Right atrium auricular region (tissue), 2 donors: Measurements from ENCODE around the gene FSCN2. TPM values are rescaled to one million over a fixed set of nuclear protein-coding genes. Genes with fewer than 3 reads are reported as not detected.

Experiments used
- DNase-seq: peaks from one replicate; pipeline ENCODE4 v3.0.0-alpha.2; 2019; ENCODE audit warnings: low spot score
- H3K27ac ChIP-seq, 2 donors: fragments of 200-600 bp; sonication (generic); 1 replicate in 1 of 2; 2 replicates in 1 of 2; pipeline ENCODE4 v1.5.1; 2016 to 2019
- H3K27me3 ChIP-seq, 2 donors: fragments of 200-600 bp; sonication (generic); one replicate each; pipeline versions ENCODE4 v1.5.1 to v1.6.0; 2017 to 2019
- H3K36me3 ChIP-seq: fragments of 200-600 bp; sonication (generic); one replicate; pipeline ENCODE4 v1.5.1; 2016
- H3K4me1 ChIP-seq, 2 donors: fragments of 200-600 bp; sonication (generic); one replicate each; pipeline versions ENCODE4 v1.5.1 to v1.6.0; 2017 to 2019
- H3K4me3 ChIP-seq, 2 donors: fragments of 200-600 bp; sonication (generic); 1 replicate in 1 of 2; 2 replicates in 1 of 2; pipeline ENCODE4 v1.5.1; 2017 to 2019; ENCODE audit warnings: mild to moderate bottlenecking in 1 of 2, moderate library complexity in 1 of 2
- H3K9me3 ChIP-seq, 2 donors: fragments of 200-600 bp; sonication (generic); one replicate each; pipeline ENCODE4 v1.5.1; 2019
- total RNA-seq, 2 donors: library from RNA; depleted of rRNA; stranded (reverse); fragments of >200 nt; gene quantifications; one replicate each; pipeline ENCODE4 v1.1.0, GENCODE V29; 2016
- TF ChIP-seq, protein P1 (sequence below), 2 donors: fragments of 200-600 bp; sonication (generic); IDR thresholded peaks; one replicate each; pipeline ENCODE4 v1.5.1; 2019; ENCODE audit warnings: antibody characterized with exemption in 2 of 2

The FSCN2 gene
- total RNA-seq, 2 donors from 2014 or later, result 0.63 to 0.74 TPM

DNA sequence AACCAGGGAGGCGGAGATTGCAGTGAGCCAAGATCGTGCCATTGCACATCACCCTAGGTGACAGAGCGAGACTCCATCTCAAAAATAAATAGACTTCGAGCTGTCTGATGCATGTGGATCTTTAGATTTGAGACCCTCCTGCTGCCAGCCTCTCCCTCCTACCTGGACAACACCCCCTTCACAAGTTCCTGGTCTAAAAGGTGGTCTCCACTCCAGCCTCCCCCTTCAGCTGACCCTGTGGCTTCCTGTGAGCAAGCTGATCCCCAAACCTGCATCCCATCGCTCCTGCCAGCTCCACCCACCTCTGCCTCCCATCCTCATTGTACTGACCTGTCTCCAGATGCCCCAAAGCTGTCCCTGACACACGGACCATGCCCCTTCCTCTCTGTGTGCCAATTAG, 51.1 kb downstream of the FSCN2 start:
- Histone ChIP-seq H3K4me1 (peaks cover 0 to 50% of the 10 kb centered on the region in 2 donors), H3K4me3 (no peak overlapping the region), H3K36me3 (peaks cover 19% of the 10 kb centered on the region), H3K27me3 (no peaks in the 10 kb centered on the region), H3K27ac (no peak overlapping the region), H3K9me3 (no peaks in the 10 kb centered on the region)
- DNase-seq, result no peak
- TF ChIP-seq, protein P1, sequence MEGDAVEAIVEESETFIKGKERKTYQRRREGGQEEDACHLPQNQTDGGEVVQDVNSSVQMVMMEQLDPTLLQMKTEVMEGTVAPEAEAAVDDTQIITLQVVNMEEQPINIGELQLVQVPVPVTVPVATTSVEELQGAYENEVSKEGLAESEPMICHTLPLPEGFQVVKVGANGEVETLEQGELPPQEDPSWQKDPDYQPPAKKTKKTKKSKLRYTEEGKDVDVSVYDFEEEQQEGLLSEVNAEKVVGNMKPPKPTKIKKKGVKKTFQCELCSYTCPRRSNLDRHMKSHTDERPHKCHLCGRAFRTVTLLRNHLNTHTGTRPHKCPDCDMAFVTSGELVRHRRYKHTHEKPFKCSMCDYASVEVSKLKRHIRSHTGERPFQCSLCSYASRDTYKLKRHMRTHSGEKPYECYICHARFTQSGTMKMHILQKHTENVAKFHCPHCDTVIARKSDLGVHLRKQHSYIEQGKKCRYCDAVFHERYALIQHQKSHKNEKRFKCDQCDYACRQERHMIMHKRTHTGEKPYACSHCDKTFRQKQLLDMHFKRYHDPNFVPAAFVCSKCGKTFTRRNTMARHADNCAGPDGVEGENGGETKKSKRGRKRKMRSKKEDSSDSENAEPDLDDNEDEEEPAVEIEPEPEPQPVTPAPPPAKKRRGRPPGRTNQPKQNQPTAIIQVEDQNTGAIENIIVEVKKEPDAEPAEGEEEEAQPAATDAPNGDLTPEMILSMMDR (IDR thresholded peaks at IDR 0.05), result no peak

DNA sequence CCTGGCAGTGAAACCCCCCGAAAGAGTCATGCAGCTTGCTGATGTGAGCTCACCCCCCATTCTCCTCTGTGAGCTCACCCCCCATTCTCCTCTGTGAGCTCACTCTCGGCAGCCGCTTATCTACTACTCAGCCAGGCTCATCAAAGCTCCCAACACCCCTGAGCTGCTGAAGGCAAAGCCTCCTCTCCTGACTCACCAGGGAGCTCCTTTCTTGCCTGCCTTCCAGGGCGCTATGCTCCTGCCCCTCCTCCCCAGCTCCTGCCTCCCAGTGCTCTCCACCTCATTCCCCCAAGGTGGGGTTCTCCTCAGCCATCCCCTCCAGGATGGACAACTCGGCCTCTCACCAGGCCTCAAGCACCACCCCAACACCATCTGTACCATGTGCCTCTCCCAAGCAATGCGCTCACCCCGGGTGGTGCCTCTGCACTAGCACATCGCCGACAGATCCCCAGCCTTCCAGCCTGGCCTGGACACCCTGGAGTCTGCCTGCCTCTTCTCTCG, 51.7 kb downstream of the FSCN2 start:
- peaks cover 23% of the 10 kb centered on the region for H3K36me3 ChIP-seq
- no peak overlapping the region for H3K27ac ChIP-seq
- DNase-seq, result no peak
- H3K27me3 ChIP-seq, result no peaks in the 10 kb centered on the region
- H3K9me3 ChIP-seq, result no peaks in the 10 kb centered on the region
- H3K4me3 ChIP-seq, result no peak overlapping the region
- TF ChIP-seq, protein P1 (IDR thresholded peaks at IDR 0.05), result no peak
- peaks cover 0 to 45% of the 10 kb centered on the region in 2 donors for H3K4me1 ChIP-seq

DNA sequence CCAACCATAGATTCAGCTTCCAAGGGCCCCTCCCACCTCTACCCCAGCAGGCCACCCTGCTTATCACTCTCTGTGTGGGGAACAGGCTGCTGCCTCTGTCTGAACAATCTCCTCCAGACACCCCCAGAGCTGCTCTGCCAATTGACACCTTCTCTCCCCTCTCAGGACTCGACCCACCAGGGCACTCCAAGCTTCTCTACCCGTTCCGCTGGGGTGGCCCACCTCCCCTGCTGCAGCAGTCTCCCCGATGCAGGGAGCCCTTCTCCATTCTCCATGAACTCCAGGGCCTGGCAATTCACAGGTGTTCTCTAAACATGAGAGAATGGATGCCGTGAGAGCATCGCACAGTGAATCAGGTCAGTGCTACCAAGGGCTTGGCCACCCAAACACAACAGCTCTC, 52.3 kb downstream of the FSCN2 start:
- Histone ChIP-seq H3K4me3 (no peak overlapping the region), H3K9me3 (no peaks in the 10 kb centered on the region), H3K4me1 (peaks cover 0 to 45% of the 10 kb centered on the region in 2 donors), H3K27ac (no peak overlapping the region), H3K27me3 (no peaks in the 10 kb centered on the region), H3K36me3 (peaks cover 29% of the 10 kb centered on the region)
- TF ChIP-seq, protein P1 (IDR thresholded peaks at IDR 0.05), result no peak
- no peak for DNase-seq

DNA sequence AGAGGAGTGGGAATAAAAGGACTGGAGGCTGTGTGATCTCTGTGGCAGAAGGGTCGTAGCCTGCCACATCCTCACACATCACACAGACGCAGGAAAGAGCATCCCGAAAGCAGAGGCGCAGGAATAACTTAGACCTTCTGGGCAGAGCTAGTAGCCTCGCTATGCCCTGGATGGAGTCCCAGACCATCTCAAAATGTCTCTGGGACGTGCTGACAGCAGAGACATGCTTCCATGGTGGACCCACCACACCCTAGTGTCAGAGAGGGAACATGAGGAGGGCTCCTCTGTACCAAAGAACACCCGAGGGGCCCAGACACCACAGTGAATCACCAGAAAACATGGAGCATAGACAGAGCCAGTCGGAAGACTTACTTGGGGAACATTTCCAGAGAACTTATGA, 53.6 kb downstream of the FSCN2 start:
- H3K27me3 ChIP-seq, result no peaks in the 10 kb centered on the region
- H3K27ac ChIP-seq, result no peak overlapping the region
- H3K4me1 ChIP-seq, result peaks cover 0 to 34% of the 10 kb centered on the region in 2 donors
- no peaks in the 10 kb centered on the region for H3K9me3 ChIP-seq
- H3K4me3 ChIP-seq, result no peak overlapping the region
- peaks cover 42% of the 10 kb centered on the region for H3K36me3 ChIP-seq
- TF ChIP-seq, protein P1 (IDR thresholded peaks at IDR 0.05), result no peak
- no peak for DNase-seq

DNA sequence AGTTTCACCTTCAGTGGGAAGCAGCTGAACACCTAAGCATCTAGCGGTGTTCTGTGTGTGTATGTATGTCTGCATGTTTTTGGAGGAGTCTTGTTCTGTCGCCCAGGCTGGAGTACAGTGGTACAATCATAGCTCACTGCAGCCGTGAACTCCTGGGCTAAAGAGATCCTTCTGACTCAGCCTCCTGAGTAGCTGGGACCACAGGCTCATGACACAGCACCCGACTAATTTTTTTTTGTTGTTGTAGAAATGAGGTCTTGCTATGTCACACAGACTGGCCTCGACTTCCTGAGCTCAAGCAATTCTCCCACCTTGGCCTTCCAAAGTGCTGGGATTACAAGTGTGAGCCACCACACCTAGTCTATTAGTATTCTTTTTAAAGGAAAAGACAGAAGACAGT, 54.2 kb downstream of the FSCN2 start:
- TF ChIP-seq, protein P1 (IDR thresholded peaks at IDR 0.05), result no peak
- Histone ChIP-seq H3K27me3 (no peaks in the 10 kb centered on the region), H3K36me3 (peaks cover 48% of the 10 kb centered on the region), H3K4me1 (peaks cover 0 to 28% of the 10 kb centered on the region in 2 donors), H3K9me3 (no peaks in the 10 kb centered on the region), H3K4me3 (no peak overlapping the region), H3K27ac (no peak overlapping the region)
- DNase-seq, result no peak

DNA sequence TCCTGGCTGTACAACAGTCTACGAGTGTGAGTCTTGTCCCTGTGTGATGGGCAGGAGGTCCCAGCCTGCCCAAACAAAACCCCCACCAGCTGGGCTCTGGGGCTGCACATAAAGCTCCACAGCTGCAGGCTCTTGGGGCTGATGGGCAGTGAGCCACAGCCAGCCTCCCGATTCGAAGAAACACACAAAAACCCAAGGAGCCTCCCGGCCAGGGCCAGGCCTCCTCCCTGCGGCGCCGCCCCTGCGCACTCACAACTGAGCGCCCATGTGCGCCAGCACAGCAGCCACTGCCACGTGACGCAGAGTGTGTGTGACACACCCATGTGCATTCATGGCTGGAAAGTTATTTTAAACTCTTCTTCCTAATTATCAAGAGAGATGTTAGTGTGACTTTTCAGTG, 54.6 kb downstream of the FSCN2 start:
- H3K4me3 ChIP-seq, result no peak overlapping the region
- H3K27me3 ChIP-seq, result no peaks in the 10 kb centered on the region
- no peak overlapping the region for H3K27ac ChIP-seq
- TF ChIP-seq, protein P1 (IDR thresholded peaks at IDR 0.05), result no peak
- peaks cover 50% of the 10 kb centered on the region for H3K36me3 ChIP-seq
- no peaks in the 10 kb centered on the region for H3K9me3 ChIP-seq
- H3K4me1 ChIP-seq, result peaks cover 0 to 24% of the 10 kb centered on the region in 2 donors
- DNase-seq, result no peak
